Fibroblast of skin of scalp (primary cell): ENCODE results near the gene SNX13. TPM values are rescaled to one million over a fixed set of nuclear protein-coding genes. Genes with fewer than 3 reads are reported as not detected.

ENCODE experiments used
- DNase-seq: peaks from one replicate; pipeline ENCODE4 v3.0.0-alpha.2; 2013
- polyA plus RNA-seq, 2 experiments: library from polyadenylated mRNA; unstranded; fragments of 120-200 nt; gene quantifications; one replicate each; pipeline ENCODE4 v1.2.1, GENCODE V29; 2013; ENCODE audit not compliant: insufficient read length in 2 of 2

SNX13 gene, protein sequence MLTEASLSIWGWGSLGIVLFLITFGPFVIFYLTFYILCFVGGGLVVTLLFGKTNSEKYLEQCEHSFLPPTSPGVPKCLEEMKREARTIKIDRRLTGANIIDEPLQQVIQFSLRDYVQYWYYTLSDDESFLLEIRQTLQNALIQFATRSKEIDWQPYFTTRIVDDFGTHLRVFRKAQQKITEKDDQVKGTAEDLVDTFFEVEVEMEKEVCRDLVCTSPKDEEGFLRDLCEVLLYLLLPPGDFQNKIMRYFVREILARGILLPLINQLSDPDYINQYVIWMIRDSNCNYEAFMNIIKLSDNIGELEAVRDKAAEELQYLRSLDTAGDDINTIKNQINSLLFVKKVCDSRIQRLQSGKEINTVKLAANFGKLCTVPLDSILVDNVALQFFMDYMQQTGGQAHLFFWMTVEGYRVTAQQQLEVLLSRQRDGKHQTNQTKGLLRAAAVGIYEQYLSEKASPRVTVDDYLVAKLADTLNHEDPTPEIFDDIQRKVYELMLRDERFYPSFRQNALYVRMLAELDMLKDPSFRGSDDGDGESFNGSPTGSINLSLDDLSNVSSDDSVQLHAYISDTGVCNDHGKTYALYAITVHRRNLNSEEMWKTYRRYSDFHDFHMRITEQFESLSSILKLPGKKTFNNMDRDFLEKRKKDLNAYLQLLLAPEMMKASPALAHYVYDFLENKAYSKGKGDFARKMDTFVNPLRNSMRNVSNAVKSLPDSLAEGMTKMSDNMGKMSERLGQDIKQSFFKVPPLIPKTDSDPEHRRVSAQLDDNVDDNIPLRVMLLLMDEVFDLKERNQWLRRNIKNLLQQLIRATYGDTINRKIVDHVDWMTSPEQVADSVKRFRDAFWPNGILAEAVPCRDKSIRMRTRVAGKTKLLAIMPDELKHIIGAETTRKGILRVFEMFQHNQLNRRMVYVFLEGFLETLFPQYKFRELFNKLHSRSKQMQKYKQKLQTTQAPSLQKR
- 14.7 TPM for polyA plus RNA-seq (2013, experiment 1 of 2; ENCODE audit: insufficient read length)
- 16.3 TPM for polyA plus RNA-seq (2013, experiment 2 of 2; ENCODE audit: insufficient read length)

DNA sequence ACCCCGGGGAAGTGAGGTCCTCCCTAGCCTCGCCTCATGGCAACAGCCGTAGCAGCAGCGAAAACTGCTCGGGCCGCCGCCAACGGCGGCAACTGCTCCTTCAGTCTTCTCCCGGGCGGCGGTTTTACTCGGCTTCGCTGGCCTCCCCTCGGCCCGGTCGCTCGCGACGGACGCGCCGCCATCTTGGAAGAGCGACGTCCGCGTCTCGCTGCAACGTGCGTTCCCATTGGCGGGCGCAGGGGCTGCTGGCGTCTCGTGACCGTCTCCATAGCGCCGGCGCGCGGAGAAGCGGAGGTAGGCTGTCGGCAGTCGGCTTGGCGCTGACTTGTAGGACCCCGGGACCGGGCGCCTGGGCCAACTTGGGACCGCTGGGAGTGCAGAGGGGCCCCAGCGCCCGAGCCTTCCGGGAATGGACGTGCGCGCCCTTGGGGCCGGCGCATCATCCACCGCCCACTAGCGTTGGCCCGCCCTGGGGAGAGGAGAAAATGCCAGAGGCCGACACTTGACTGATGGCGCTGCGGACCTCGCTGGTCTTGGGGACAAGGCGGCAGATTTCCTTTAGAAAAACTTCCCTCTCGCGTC, at the start of gene SNX13:
TSS of gene SNX13 (minus strand) at position 193 of the 582 bp plus-strand sequence. CDS start 199 bp downstream, outside the sequence.
- DNase-seq, result peak; percentile 93

DNA sequence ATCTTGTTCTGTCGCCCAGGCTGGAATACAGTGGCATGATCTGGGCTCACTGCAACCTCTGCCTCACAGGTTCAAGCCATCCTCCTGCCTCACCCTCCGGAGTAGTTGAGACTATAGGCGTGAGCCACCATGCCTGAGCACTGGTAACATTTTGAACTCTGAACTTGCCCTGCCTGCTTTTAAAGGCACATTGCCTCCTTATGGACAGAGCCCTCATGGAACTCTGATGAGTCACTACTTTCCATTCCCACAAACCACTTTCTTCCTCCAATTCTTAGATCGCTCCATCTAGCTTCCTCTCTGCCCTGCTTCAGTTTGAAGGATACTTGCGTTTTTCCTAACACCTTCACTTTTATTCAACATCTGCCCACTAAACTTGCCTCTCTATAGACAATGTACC, 49.3 kb upstream of the SNX13 start:
- DNase-seq, result peak; percentile 9

- DNase-seq, result no peak
These were observed 48.6 kb upstream of the SNX13 start for GRCh38 chr7:17988858-17989257.

DNA sequence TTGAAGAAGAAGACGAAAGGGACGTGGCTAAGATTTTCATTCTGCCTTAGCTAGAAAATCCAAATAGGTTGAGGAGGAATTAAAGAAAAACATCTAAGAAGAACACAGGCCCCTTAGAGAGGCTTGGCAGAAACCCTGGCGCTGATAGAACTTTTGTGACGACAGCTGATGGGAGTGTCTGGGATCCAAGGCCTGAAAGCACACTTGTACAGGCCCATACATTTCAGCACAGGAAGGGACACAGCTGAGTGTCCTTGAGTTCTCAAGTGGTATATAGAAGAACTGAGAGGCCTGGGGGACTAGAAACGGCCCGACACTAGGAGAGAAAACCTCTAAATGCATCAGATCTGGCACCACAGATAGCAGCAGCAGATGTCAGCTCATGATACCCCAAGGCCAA, 47.8 kb upstream of the SNX13 start:
- no peak for DNase-seq

DNA sequence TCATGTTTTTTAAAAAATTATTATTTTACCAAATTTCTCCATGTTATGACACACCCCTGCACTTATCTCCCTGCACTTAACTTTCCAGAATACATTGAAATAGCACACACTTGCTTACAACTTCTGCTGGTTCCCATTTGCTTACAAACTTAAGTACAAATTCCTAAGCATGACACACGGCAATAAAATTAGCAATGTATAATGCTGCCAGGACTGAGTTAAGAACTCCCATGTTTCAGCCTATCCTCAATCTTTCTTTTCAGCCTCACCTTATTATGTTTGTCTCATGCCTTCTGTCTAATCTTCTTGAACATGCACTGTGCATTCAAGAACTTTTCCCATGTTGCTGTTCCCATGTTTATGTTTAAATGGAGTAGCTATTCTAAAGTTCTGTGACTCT, 46.6 kb upstream of the SNX13 start:
- peak; percentile 70 for DNase-seq

DNA sequence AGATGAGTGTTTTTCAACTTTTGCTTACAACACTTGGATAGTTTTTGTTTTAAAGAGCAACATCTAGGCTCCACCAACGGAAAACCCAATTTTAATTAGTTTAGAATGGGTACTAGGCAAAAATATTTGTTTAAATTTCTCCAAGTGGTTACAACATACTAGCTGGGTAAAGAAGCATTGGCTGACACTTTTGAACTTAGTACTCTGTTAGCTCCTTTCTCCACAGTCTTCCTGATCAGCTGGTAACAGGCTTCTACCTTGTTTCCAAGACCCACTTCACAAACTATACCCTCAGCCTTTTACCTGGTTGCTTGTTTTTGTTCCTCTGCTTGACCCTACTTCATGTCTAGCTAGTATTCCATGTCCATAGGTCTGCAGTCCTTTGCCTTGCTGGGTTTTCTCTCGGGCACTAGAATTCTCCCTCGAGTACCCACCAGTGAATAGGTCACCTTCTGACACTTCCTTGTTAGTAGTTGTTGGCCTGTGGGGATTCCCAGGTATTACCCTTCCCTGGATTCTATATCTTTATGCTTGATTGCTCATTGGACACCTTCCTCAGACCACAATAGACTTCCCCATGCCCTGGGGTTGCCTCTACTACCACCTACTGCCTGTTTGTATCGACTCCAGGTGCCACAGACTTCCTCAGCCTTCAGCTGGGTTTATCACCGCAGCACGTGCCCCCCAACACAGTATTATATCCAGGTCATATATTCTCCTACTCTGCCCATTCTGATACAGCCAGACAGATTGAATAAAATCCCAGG, 45.4 kb upstream of the SNX13 start:
- no peak for DNase-seq

GRCh38 chr7:17984288-17984687, 44.0 kb upstream of the SNX13 start:
- DNase-seq, result no peak

DNA sequence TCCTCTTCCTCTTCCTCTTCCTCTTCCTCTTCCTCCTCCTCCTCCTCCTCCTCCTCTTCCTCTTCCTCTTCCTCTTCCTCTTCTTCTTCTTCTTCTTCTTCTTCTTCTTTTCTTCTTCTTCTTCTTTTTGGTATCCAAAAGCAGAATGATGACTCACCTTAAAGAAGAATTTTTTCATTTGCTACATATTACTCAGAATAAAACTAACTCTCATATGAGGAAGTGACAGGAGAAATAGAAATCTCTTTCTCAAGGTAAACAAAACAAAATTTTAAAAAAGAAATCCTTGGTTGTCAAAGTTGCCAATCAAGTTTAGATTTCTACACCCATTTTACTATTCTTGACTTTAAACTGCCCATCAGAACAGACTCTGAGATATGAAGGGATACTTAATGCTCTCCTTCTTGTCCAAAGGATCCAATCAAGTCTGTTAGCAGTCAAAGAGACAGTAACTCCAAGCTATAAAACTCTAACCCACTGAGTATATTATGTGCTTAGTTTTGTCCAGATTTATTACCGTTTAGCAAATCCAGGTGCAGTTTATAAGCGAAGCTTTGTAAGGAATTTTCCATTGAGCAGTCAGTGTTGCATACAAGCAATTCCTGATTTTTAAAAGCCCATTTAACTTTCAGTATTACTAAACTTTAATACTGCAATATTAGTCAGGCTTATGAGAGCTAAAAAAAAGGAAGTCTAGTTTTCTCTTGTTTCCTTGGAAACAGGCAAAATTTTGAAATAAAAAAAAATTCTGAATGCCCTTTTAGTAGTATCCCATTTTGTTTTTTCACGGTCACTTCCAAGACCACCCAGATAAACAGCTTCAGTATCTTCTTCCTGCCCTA, 43.1 kb upstream of the SNX13 start:
- DNase-seq, result no peak

DNA sequence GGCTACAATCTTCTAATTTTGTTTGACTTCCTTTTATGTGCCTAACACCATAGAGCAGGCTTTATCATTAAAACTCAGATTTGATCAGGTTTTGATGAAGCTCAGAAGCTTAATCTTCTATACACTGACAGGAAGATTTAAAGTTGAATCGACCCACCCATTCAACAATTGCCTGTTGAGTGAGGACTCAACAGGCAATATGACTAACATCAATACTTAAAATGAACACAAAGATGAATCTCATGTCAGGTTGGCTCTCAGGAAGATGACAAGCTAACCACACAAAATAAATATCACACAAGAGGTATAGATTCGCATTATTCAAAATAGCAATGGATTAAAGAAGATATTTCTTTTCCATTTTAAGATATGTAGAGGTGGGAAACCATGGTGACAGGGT, 36.7 kb upstream of the SNX13 start:
- no peak for DNase-seq

GRCh38 chr7:17971411-17971810, 31.1 kb upstream of the SNX13 start:
- peak; percentile 21 for DNase-seq

DNA sequence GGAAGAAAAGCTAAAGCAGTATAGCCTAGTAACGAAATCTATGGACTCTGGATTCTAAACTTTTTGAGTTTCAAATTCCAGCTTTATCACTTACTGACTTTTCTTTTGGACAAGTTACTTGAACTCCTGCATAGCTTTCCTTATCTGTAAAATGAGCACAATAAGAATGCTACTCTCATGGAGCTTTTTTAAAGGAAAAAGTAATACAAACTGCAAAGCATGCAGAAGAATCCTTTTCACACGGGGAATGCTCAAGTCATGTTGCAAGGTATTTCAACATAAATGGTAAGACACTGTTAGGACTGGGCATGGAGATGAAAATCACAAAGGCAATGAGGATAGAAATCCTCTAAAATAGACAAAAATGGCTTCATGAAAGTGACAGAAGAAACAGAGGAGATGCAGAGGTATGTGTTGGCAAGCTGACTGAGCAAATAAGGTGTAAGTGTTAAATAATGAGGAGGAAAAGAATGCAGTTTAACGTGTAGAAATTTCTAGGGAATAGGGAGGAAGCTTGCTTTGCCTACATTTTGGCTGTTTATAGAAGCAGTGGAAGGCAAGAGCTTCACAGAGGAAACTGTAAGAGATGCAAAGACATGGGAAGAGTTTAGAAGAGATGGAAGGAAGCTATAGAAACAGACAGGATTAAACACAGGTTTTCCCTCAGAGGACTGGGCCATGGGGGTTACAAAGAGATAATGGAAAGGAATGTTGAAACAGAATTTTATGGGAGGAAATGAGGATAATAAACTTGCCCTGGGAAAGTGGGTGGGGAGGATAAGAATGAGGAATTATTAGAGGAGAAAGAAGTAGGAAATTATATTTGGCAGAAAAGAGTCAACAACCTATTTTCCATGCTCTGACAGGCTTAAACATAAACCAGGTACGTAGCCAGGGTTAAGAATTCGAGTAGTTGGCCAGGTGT, 28.8 kb upstream of the SNX13 start:
- DNase-seq, result no peak

- DNase-seq, result no peak
These were observed 26.4 kb upstream of the SNX13 start for GRCh38 chr7:17966706-17967105.

- DNase-seq, result peak; percentile 64
These were observed 25.3 kb upstream of the SNX13 start for GRCh38 chr7:17965603-17966002.

GRCh38 chr7:17963281-17963680, 23.0 kb upstream of the SNX13 start:
- DNase-seq, result no peak

GRCh38 chr7:17962652-17963051, 22.4 kb upstream of the SNX13 start:
- DNase-seq, result no peak

DNA sequence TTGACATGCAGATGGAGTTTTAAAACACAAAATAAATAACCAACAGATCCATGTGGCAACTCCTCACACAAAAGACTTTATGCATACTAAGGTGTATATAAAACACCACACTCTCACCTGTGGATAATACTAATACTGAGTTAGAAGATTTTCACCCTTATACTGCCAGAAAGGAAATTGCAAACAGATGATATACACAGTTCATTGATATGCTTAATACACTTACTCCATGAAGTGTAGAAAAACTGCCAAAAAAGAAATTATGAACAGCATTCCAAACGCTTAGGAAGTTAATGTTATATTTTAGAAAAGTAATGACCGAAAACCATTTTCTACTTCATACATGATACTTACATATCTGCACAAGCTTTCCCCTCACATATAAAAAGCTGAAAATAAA, 17.6 kb upstream of the SNX13 start:
- no peak for DNase-seq

- no peak for DNase-seq
These were observed 12.1 kb upstream of the SNX13 start for GRCh38 chr7:17952387-17952786.

DNA sequence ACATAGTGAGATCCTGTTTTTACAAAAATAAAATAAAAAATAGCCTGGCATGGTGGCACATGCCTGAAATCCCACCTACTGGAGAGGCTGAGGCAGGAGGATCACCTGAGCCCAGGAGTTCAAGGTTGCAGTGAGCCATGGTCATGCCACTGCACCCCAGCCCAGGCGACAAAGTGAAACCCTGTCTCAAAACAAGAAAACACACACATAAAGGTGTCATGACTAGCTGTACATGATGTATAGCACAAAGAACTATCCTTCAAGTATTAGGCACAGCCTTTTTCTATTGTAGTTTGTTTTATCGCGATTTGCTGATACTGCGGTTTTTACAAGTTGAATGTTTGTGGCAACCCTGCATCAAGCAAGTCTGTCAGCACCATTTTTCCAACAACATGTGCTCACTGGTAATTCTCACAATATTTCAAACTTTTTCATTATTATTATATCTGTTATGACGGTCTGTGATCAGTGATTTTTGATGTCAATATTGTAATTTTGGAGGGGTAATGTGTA, 11.5 kb upstream of the SNX13 start:
- DNase-seq, result no peak

- no peak for DNase-seq
These were observed 8.4 kb upstream of the SNX13 start for GRCh38 chr7:17948526-17949238.
